Fibroblast of the conjunctiva (primary cell): ENCODE results near the gene PDSS2.

ENCODE experiments used
- DNase-seq: peaks from one replicate; pipeline ENCODE4 v3.0.0-alpha.2; 2010; ENCODE audit warnings: low read depth

Gene PDSS2

GRCh38 chr6:107267634-107268033, 191.7 kb downstream of the PDSS2 start:
- DNase-seq = no peak

GRCh38 chr6:107267006-107267405, 192.4 kb downstream of the PDSS2 start:
- no peak for DNase-seq

GRCh38 chr6:107266563-107266962, 192.8 kb downstream of the PDSS2 start:
- DNase-seq = no peak

- DNase-seq = no peak
Measured at GRCh38 chr6:107264357-107264840, 195.0 kb downstream of the PDSS2 start.

- DNase-seq = no peak
Measured at GRCh38 chr6:107259951-107260350, 199.4 kb downstream of the PDSS2 start.

GRCh38 chr6:107248147-107248546, 211.2 kb downstream of the PDSS2 start:
- no peak for DNase-seq

- no peak for DNase-seq
Measured at GRCh38 chr6:107246972-107247615, 212.3 kb downstream of the PDSS2 start.

GRCh38 chr6:107246249-107246971, 213.0 kb downstream of the PDSS2 start:
- DNase-seq = no peak

- no peak for DNase-seq
Measured at GRCh38 chr6:107244742-107245480, 214.5 kb downstream of the PDSS2 start.

GRCh38 chr6:107244082-107244741, 215.2 kb downstream of the PDSS2 start:
- DNase-seq = no peak

- DNase-seq = no peak
Measured at GRCh38 chr6:107243471-107243870, 215.9 kb downstream of the PDSS2 start.

GRCh38 chr6:107237992-107238660, 221.2 kb downstream of the PDSS2 start:
- no peak for DNase-seq

- DNase-seq = no peak
Measured at GRCh38 chr6:107235511-107235910, 223.9 kb downstream of the PDSS2 start.

GRCh38 chr6:107235007-107235406, 224.4 kb downstream of the PDSS2 start:
- DNase-seq = no peak

GRCh38 chr6:107231243-107231642, 228.1 kb downstream of the PDSS2 start:
- no peak for DNase-seq

- DNase-seq = no peak
Measured at GRCh38 chr6:107230448-107230847, 228.9 kb downstream of the PDSS2 start.

- DNase-seq = no peak
Measured at GRCh38 chr6:107230024-107230423, 229.3 kb downstream of the PDSS2 start.

GRCh38 chr6:107228754-107229153, 230.6 kb downstream of the PDSS2 start:
- DNase-seq = no peak

GRCh38 chr6:107221519-107221918, 237.8 kb downstream of the PDSS2 start:
- DNase-seq = no peak

- DNase-seq = no peak
Measured at GRCh38 chr6:107219851-107220250, 239.5 kb downstream of the PDSS2 start.

GRCh38 chr6:107218142-107218541, 241.2 kb downstream of the PDSS2 start:
- no peak for DNase-seq

- no peak for DNase-seq
Measured at GRCh38 chr6:107217248-107217647, 242.1 kb downstream of the PDSS2 start.
